Liver (tissue), 5 donors: Measurements from ENCODE around the gene RABL6. TPM values are rescaled to one million over a fixed set of nuclear protein-coding genes. Genes with fewer than 3 reads are reported as not detected.

Source experiments
- polyA plus RNA-seq, 2 donors: library from polyadenylated mRNA; stranded (reverse) in 1 of 2; unstranded in 1 of 2; fragments of 200-250 nt in 1 of 2; fragments of >200 nt in 1 of 2; fragmentation: Nextera tagmentation in 1 of 2; extraction: Ambion mirVana in 1 of 2; gene quantifications; one replicate each; pipeline versions ENCODE4 v1.2.1 to v1.2.3, GENCODE V29; 2013 to 2015
- small RNA-seq: library from RNA; depleted of rRNA; stranded (forward); fragments of <200 nt; gene quantifications from one replicate; pipeline ENCODE3, GENCODE V24; 2014
- total RNA-seq, 2 donors: library from RNA; depleted of rRNA; stranded (reverse); fragments of >200 nt; gene quantifications; one replicate each; pipeline ENCODE4 v1.2.3, GENCODE V29; 2014
- donor health status: healthy.
- donor health status: healthy.
- donor health status: healthy.

Gene RABL6
- total and polyA plus RNA-seq, 4 donors, result 3.6 to 32.6 (median 10.7) TPM

Small RNAs within 50 kb of the gene (small RNA-seq; reads per million reads assigned to genes)
- gene AL355987.2 (not detected), gene ATP6V1G1P3 (not detected), gene MIR4292 (not detected), gene MIR4479 (not detected)

Other genes starting within 250 kb of the RABL6 start
- 10 to 100 TPM; 34.5 to 38.5 TPM for gene EGFL7, start 145.0 kb upstream of the RABL6 start, total RNA-seq
- 10 to 100 TPM; 32.1 to 39.7 TPM for gene EGFL7, start 145.0 kb upstream of the RABL6 start, polyA plus RNA-seq
- gene AGPAT2, start 120.5 kb upstream of the RABL6 start, total RNA-seq, result 100 to 1,000 TPM in 1 of 2 donors, 10 to 100 TPM in 1; 75.1 to 213 TPM
- gene AGPAT2, start 120.5 kb upstream of the RABL6 start, polyA plus RNA-seq, result 100 to 1,000 TPM; 211 to 222 TPM
- 10 to 100 TPM in 1 of 2 donors, 1 to 10 TPM in 1; 6.4 to 19.7 TPM for gene DIPK1B, start 95.4 kb upstream of the RABL6 start, total RNA-seq
- gene DIPK1B, start 95.4 kb upstream of the RABL6 start, polyA plus RNA-seq, result 1 to 10 TPM; 2.3 to 4.1 TPM
- gene LCN10, start 65.0 kb upstream of the RABL6 start, total RNA-seq, result under 1 TPM; 0.08 to 0.14 TPM
- under 1 TPM; 0.11 to 0.12 TPM for gene LCN10, start 65.0 kb upstream of the RABL6 start, polyA plus RNA-seq
- not detected for gene LCN6, start 59.4 kb upstream of the RABL6 start, total RNA-seq
- under 1 TPM; 0.14 to 0.32 TPM for gene LCN6, start 59.4 kb upstream of the RABL6 start, polyA plus RNA-seq
- not detected for gene LCN8, start 49.7 kb upstream of the RABL6 start, total RNA-seq
- not detected for gene LCN8, start 49.7 kb upstream of the RABL6 start, polyA plus RNA-seq
- not detected for gene LCN15, start 43.4 kb upstream of the RABL6 start, total RNA-seq
- not detected for gene LCN15, start 43.4 kb upstream of the RABL6 start, polyA plus RNA-seq
- 10 to 100 TPM; 32.2 to 58.9 TPM for gene TMEM141, start 16.6 kb upstream of the RABL6 start, total RNA-seq
- 10 to 100 TPM; 73.6 to 74.7 TPM for gene TMEM141, start 16.6 kb upstream of the RABL6 start, polyA plus RNA-seq
- gene CCDC183, start 11.6 kb upstream of the RABL6 start, total RNA-seq, result 1 to 10 TPM in 1 of 2 donors, under 1 TPM in 1; 0.75 to 1.8 TPM
- gene CCDC183, start 11.6 kb upstream of the RABL6 start, polyA plus RNA-seq, result 1 to 10 TPM in 1 of 2 donors, under 1 TPM in 1; 0.20 to 1.3 TPM
- 1 to 10 TPM in 1 of 2 donors, under 1 TPM in 1; 0.56 to 2.3 TPM for gene AJM1, start 34.5 kb downstream of the RABL6 start, total RNA-seq
- gene AJM1, start 34.5 kb downstream of the RABL6 start, polyA plus RNA-seq, result 1 to 10 TPM in 1 of 2 donors, under 1 TPM in 1; 0.61 to 1.0 TPM
- gene PHPT1, start 41.5 kb downstream of the RABL6 start, total RNA-seq, result 10 to 100 TPM; 23.2 to 40.4 TPM
- gene PHPT1, start 41.5 kb downstream of the RABL6 start, polyA plus RNA-seq, result 10 to 100 TPM; 44.2 to 83.1 TPM
- gene MAMDC4, start 44.4 kb downstream of the RABL6 start, total RNA-seq, result 1 to 10 TPM; 4.0 to 8.1 TPM
- gene MAMDC4, start 44.4 kb downstream of the RABL6 start, polyA plus RNA-seq, result 1 to 10 TPM; 2.4 to 3.9 TPM
- 100 to 1,000 TPM; 123 to 248 TPM for gene EDF1, start 58.4 kb downstream of the RABL6 start, total RNA-seq
- gene EDF1, start 58.4 kb downstream of the RABL6 start, polyA plus RNA-seq, result 100 to 1,000 TPM; 289 to 513 TPM
- gene TRAF2, start 78.6 kb downstream of the RABL6 start, total RNA-seq, result 10 to 100 TPM in 1 of 2 donors, 1 to 10 TPM in 1; 7.5 to 14.9 TPM
- 1 to 10 TPM; 4.7 to 6.1 TPM for gene TRAF2, start 78.6 kb downstream of the RABL6 start, polyA plus RNA-seq
- gene FBXW5, start 136.8 kb downstream of the RABL6 start, total RNA-seq, result 100 to 1,000 TPM in 1 of 2 donors, 10 to 100 TPM in 1; 64.0 to 163 TPM
- 100 to 1,000 TPM in 1 of 2 donors, 10 to 100 TPM in 1; 87.1 to 130 TPM for gene FBXW5, start 136.8 kb downstream of the RABL6 start, polyA plus RNA-seq
- gene C8G, start 137.3 kb downstream of the RABL6 start, total RNA-seq, result 100 to 1,000 TPM in 1 of 2 donors, 10 to 100 TPM in 1; 25.1 to 323 TPM
- gene C8G, start 137.3 kb downstream of the RABL6 start, polyA plus RNA-seq, result 1,000 to 10,000 TPM in 1 of 2 donors, 100 to 1,000 TPM in 1; 892 to 1,117 TPM
- gene LCN12, start 144.3 kb downstream of the RABL6 start, total RNA-seq, result 1 to 10 TPM; 2.3 to 5.2 TPM
- 10 to 100 TPM in 1 of 2 donors, 1 to 10 TPM in 1; 7.3 to 12.2 TPM for gene LCN12, start 144.3 kb downstream of the RABL6 start, polyA plus RNA-seq
- gene PTGDS, start 169.6 kb downstream of the RABL6 start, total RNA-seq, result 1 to 10 TPM in 1 of 2 donors, under 1 TPM in 1; 0.23 to 5.4 TPM
- 10 to 100 TPM in 1 of 2 donors, 1 to 10 TPM in 1; 7.4 to 15.2 TPM for gene PTGDS, start 169.6 kb downstream of the RABL6 start, polyA plus RNA-seq
- gene LCNL1, start 175.0 kb downstream of the RABL6 start, total RNA-seq, result under 1 TPM in 1 of 2 donors, not detected in 1; 0.08 TPM
- gene LCNL1, start 175.0 kb downstream of the RABL6 start, polyA plus RNA-seq, result under 1 TPM in 1 of 2 donors, not detected in 1; 0.01 TPM
- 1 to 10 TPM; 7.3 to 9.0 TPM for gene PAXX, start 184.5 kb downstream of the RABL6 start, total RNA-seq
- gene PAXX, start 184.5 kb downstream of the RABL6 start, polyA plus RNA-seq, result 10 to 100 TPM; 29.4 to 34.1 TPM
- under 1 TPM; 0.33 to 0.42 TPM for gene CLIC3, start 188.6 kb downstream of the RABL6 start, total RNA-seq
- gene CLIC3, start 188.6 kb downstream of the RABL6 start, polyA plus RNA-seq, result under 1 TPM; 0.38 to 0.83 TPM
- gene ABCA2, start 220.3 kb downstream of the RABL6 start, total RNA-seq, result 10 to 100 TPM in 1 of 2 donors, 1 to 10 TPM in 1; 2.9 to 15.2 TPM
- 10 to 100 TPM in 1 of 2 donors, 1 to 10 TPM in 1; 9.5 to 15.1 TPM for gene ABCA2, start 220.3 kb downstream of the RABL6 start, polyA plus RNA-seq
- under 1 TPM; 0.37 to 0.67 TPM for gene FUT7, start 224.1 kb downstream of the RABL6 start, total RNA-seq
- gene FUT7, start 224.1 kb downstream of the RABL6 start, polyA plus RNA-seq, result under 1 TPM in 1 of 2 donors, not detected in 1; 0.14 TPM
- 1 to 10 TPM; 2.7 to 5.6 TPM for gene NPDC1, start 238.2 kb downstream of the RABL6 start, total RNA-seq
- gene NPDC1, start 238.2 kb downstream of the RABL6 start, polyA plus RNA-seq, result 10 to 100 TPM in 1 of 2 donors, 1 to 10 TPM in 1; 9.0 to 14.5 TPM
- under 1 TPM; 0.09 to 0.25 TPM for gene ENTPD2, start 246.1 kb downstream of the RABL6 start, total RNA-seq
- gene ENTPD2, start 246.1 kb downstream of the RABL6 start, polyA plus RNA-seq, result under 1 TPM; 0.17 to 0.40 TPM